EH (cell line): ENCODE measurements around the gene ACSL6.

Experiments used
- DNase-seq: peaks from one replicate; pipeline ENCODE4 v3.0.0-alpha.2; 2015; ENCODE audit warnings: low read depth

ACSL6 gene

GRCh38 chr5:132017316-132017715 is 5.9 kb upstream of the ACSL6 start:
- no peak for DNase-seq

GRCh38 chr5:132016721-132017250 is 5.3 kb upstream of the ACSL6 start:
- no peak for DNase-seq

- DNase-seq, result no peak
Measured at GRCh38 chr5:132013711-132014110, 2.3 kb upstream of the ACSL6 start.

GRCh38 chr5:132013006-132013689 is 1.7 kb upstream of the ACSL6 start:
- no peak for DNase-seq

- peak; percentile 74 for DNase-seq
Measured at GRCh38 chr5:132012371-132013005, 1.0 kb upstream of the ACSL6 start.

- no peak for DNase-seq
Measured at GRCh38 chr5:132010989-132011621, 353 bp downstream of the ACSL6 start.

GRCh38 chr5:132010645-132010988 is 841 bp downstream of the ACSL6 start:
- DNase-seq, result no peak

GRCh38 chr5:132009706-132010405 is 1.6 kb downstream of the ACSL6 start:
- no peak for DNase-seq

- no peak for DNase-seq
Measured at GRCh38 chr5:132008961-132009680, 2.3 kb downstream of the ACSL6 start.

- DNase-seq, result no peak
Measured at GRCh38 chr5:132008163-132008473, 3.3 kb downstream of the ACSL6 start.

- peak; percentile 79 for DNase-seq
Measured at GRCh38 chr5:132007399-132008162, 3.9 kb downstream of the ACSL6 start.

GRCh38 chr5:132006331-132007120 is 4.9 kb downstream of the ACSL6 start:
- DNase-seq, result no peak

- DNase-seq, result no peak
Measured at GRCh38 chr5:132005591-132005990, 5.9 kb downstream of the ACSL6 start.

- DNase-seq, result no peak
Measured at GRCh38 chr5:132003982-132004381, 7.5 kb downstream of the ACSL6 start.

- DNase-seq, result peak; percentile 15
Measured at GRCh38 chr5:132003170-132003744, 8.2 kb downstream of the ACSL6 start.

GRCh38 chr5:132002757-132003156 is 8.7 kb downstream of the ACSL6 start:
- peak; percentile 12 for DNase-seq

GRCh38 chr5:132001647-132002561 is 9.6 kb downstream of the ACSL6 start:
- peak; percentile 70 for DNase-seq

GRCh38 chr5:132000677-132001453 is 10.6 kb downstream of the ACSL6 start:
- DNase-seq, result no peak

- no peak for DNase-seq
Measured at GRCh38 chr5:132000241-132000490, 11.3 kb downstream of the ACSL6 start.
